Activated T-helper 1 cell treated with anti-CD3 and anti-CD28 coated beads, Interleukin-2, amount 50 U/mL, for 16 hours (primary cell): Measurements from ENCODE around the gene SSNA1.

Source experiments
- DNase-seq, 2 donors: peaks; one replicate each; pipeline ENCODE4 v3.0.0-alpha.2; 2020; ENCODE audit warnings: low read depth in 1 of 2, low spot score in 1 of 2

Gene SSNA1

GRCh38 chr9:137182836-137183235 lies 5.6 kb upstream of the SSNA1 start:
- no peak for DNase-seq

DNA sequence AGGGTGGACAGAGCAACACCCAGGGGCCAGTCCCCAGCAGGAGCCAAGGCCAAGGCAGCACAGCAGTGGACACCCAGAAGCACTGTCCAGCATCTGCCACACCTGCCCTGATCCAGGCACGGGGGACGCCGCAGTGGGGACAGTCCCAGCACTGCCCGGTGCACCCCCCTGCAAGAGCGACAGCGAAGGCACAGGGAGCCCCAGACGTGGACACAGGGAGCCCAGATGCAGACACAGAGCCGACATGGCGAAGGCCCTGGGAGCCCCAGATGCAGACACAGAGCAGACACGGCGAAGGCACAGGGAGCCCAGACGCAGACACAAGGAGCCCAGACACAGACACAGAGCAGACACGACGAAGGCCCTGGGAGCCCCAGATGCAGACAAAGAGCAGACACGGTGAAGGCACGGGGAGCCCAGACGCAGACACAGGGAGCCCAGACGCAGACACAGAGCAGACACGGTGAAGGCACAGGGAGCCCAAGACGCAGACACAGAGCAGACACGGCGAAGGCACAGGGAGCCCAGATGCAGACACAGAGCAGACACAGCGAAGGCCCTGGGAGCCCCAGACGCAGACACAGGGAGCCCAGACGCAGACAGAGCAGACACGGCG lies 4.4 kb upstream of the SSNA1 start:
- DNase-seq: no peak

DNA sequence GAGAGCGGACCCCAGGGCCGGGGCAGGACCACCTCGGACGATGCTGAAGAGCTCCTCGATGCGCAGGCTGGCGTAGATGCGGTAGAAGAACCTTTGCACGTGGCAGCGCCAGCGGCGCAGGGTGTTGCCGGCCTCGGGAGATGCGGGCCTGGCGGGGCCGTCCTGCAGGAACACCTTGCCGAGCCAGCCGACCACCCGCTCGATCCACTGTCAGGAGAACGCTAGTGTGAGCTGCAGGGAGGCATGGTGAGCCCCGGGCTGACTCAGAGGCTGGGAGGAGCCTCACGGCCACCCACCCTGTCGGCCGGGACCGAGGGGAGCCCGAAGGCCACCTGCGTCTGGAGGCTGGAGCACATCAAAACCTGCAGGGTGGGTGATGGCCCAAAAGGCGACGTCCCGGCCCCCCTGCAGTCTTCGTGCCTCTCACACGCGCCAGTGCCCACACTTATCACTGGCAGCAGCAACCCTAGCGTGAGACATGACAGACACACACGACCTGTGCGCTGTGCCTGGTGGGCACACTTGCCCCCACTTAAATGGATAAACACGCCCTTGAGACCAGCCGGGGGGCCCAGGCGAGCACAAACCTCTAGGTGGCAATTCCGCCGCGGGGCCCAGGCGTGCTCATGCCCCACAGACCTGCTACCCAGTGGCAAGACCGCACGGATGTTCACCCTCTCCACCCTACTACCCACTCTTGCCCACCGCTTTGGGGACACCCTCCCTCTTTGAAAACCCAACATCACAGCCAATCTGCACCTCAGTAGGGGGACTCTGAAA lies 3.4 kb upstream of the SSNA1 start:
- no peak for DNase-seq

- DNase-seq: no peak
Measured at GRCh38 chr9:137185921-137186320, 2.6 kb upstream of the SSNA1 start.

GRCh38 chr9:137186385-137186784 lies 2.1 kb upstream of the SSNA1 start:
- no peak for DNase-seq

- no peak for DNase-seq
Measured at GRCh38 chr9:137187386-137187785, 1.1 kb upstream of the SSNA1 start.

GRCh38 chr9:137188086-137188489 lies 388 bp upstream of the SSNA1 start:
- DNase-seq: no peak

GRCh38 chr9:137189297-137190295 lies 1.1 kb downstream of the SSNA1 start:
- no peak for DNase-seq

- no peak for DNase-seq
Measured at GRCh38 chr9:137190315-137190856, 1.9 kb downstream of the SSNA1 start.

- DNase-seq: no peak
Measured at GRCh38 chr9:137191245-137191644, 2.8 kb downstream of the SSNA1 start.

DNA sequence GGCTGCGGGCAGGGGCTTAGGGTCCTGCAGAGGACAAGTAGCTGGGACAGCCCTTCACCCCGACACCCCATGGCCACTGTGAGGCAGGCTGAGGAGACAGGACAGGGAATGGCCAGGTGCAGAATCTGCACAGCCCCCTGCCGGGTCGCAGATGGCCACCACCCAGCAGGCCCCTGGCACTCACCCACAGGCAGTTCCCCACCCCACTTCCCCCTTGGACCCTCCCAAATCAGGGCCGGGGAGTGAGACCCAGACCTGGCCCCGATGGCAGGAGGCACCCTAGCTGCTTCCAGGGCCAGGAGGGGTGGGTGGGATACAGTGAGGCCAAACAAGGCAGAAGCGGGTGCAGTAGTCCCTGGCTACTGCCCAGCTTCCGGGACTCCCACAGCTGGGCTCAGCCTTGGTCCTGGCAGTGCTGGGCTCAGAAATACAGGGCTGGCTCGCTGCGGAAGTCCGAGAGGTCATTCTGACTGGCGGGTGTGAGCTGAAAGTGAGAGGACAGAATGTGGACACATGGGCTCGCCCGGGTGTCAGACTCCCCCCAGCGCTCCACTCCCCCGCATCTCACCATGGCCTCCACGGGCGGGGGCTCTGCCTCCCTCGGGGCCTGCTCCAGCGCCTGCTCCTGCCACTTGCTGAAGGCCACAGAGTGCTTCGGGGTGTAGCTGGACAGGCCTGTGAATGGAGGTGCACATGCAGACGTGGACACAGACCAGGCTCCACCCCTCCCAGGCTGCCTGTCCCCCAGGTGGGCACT lies 3.4 kb downstream of the SSNA1 start:
- DNase-seq: no peak

DNA sequence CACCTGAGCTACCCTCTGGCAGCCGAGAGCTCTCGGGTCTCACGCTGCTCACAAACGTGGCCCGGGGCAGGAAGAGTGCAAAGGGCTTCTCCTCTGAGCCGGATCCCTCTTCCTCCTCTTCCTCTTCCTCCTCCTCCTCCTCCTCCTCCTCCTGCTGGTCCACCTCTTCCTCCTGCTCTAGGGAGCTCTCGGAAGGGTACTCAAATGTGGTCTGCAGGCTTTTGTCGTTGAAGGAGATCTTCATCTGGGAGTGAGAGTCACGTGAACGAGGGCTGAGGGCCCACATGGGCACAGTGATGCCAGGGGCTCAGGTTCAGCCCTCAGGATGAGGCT lies 3.9 kb downstream of the SSNA1 start:
- DNase-seq: no peak

GRCh38 chr9:137192859-137193258 lies 4.4 kb downstream of the SSNA1 start:
- DNase-seq: no peak

DNA sequence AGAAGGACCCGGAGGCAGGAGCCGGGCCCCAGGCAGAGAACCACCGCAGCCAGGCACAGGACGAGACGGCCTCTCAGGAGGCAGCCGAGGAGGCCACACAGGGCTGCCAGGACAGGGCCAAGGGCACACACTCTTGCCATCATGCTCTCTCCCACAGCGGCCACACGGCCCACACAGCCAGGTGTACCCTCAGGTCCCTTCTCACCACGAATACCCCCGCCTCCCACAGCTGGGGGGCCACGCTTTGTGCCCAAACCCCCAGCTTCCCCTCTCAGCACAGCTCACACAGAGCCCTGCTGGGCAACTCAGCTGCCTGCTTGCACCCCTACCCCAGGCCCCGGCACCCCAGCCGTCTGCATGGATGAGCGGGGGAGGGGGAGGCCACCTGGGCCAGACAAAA lies 5.3 kb downstream of the SSNA1 start:
- no peak for DNase-seq

DNA sequence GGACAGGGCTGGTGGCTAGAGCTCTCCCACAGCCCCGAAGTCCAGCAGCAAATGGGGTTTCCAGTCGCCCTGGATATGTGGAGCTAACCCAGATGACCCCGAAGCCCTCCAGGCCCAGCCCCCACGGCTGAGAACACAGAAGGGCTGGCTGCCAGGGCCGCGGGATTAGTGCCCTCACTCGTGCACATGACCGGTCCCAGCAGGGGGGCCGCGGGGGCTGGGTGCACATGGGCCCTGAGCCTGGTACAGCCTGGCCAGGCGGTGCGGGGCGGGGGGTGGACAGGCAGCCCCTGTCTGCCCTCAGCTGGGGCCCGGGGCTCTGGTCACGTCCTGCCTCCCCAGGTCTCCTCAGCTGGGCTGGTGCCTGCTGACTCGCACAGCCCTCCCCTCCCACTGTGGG lies 5.9 kb downstream of the SSNA1 start:
- DNase-seq: no peak

GRCh38 chr9:137194909-137195308 lies 6.4 kb downstream of the SSNA1 start:
- DNase-seq: no peak

DNA sequence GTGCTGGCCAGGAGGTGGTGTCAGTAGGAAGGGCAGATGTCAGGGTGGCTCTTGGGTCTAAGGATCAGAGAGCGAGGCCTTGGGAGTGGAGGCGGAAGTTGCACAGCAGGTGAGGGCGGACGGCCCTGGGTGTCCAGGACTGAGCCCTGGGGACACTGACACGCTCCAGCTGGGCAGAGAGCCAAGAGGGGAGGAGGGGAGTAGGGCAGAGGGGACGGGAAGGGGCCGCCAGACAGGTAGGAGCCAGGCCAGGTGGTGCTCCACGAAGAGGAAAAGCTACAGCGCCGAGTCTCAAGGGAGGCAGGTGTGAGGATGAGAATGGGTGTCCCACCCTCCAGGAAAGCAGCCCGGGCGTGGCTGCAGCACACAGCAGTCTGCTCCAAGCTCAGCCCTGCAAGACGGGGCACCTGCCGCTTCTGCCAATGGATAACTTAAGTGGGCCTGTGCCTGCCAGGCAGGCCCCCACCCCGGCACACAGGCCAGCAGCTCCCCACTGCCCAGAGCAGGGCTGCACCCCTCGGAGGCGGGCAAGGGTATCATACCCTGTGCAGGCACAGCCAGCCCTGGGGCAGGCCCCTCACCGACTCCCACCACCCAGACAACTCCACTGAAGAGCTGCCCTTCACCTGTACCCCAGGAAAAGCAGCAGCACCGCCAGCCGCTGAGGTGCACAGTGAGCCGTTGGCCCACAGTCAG lies 7.2 kb downstream of the SSNA1 start:
- no peak for DNase-seq

DNA sequence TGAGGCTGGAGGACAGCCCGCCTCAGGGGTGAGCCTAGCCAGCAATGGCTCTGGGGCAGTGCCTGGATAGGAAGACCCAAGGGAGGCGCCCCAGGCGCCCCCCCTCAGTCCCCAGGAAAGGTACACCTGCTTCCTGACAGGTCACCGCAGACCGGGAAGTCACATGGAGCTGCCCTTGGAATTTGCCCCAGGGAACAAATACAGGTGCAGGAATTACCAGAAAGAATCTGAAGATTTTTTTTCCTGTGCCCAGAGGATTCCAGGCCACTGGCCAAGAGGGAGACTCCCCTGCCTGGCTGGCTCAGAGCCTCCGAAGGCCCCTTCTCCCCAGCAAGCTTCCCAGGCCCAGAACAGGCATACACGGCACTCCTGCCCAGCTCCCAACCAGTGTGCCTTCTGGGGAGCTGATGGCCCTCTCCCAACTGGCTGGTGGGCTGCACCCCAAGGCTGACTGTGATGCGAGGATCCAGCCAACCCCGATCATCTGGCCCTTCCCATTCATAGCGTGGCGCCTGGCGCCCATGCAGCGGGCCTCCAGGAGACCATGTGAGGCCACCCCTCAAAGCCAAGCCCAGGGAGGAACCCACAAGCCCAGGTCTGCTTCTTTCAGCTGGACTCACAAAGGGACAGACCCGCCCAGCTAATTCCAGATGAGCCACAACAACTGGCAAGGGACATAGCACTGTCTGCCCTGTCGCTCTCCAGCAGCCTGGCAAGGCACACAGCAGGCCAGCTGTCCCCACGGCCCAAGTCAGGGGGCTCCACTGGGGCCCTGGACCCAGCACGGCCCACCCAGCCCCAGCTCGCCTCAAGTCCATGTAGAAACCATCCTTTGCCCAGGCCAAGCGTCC lies 9.8 kb downstream of the SSNA1 start:
- DNase-seq: no peak

GRCh38 chr9:137198902-137199283 lies 10.4 kb downstream of the SSNA1 start:
- no peak for DNase-seq
